Panc1 (cell line): ENCODE data around the gene C5orf63. TPM values are rescaled to one million over a fixed set of nuclear protein-coding genes. Genes with fewer than 3 reads are reported as not detected.

Experiments used
- ATAC-seq: fragments of 200-7000 bp; cut with Tn5 transposase; 2 replicates; pipeline ENCODE4 v1.9.1; 2020; ENCODE audit warnings: mild to moderate bottlenecking, moderate library complexity
- BruUV-seq: library from RNA; stranded (reverse); fragments of 400-500 nt; replicated peaks from 2 replicates; lab custom pipeline; 2021; lab: Mats Ljungman, UMichigan
- CTCF ChIA-PET: fragments of 300-600 bp; sonication (Branson Sonifier 250); formaldehyde crosslinking; loops from one replicate; lab custom pipeline; 2022; ENCODE audit warnings: antibody characterized with exemption; lab: Charles Lee
- POLR2A ChIA-PET: fragments of 300-600 bp; sonication (Branson Sonifier 250); formaldehyde crosslinking; loops from one replicate; lab custom pipeline; 2022; ENCODE audit warnings: antibody characterized with exemption; lab: Charles Lee
- DNase-seq: peaks from one replicate; pipeline ENCODE4 v3.0.0-alpha.2; 2010; ENCODE audit warnings: low read depth, low spot score
- H3K27ac ChIP-seq: 2 replicates; pipeline ENCODE4 v1.5.1; 2011; ENCODE audit warnings: mild to moderate bottlenecking, low read length, inconsistent platforms
- H3K27me3 ChIP-seq: fragments of 200-500 bp; sonication (Bioruptor generic); 2 replicates; pipeline ENCODE4 v1.6.0; 2014; ENCODE audit warnings: low read length, inconsistent platforms; ENCODE audit not compliant: control insufficient read depth, insufficient read depth
- H3K36me3 ChIP-seq: fragments of 200-500 bp; sonication (Bioruptor generic); 2 replicates; pipeline ENCODE4 v1.5.1; 2014; ENCODE audit warnings: inconsistent platforms, mild to moderate bottlenecking, low read length, moderate library complexity; ENCODE audit not compliant: control insufficient read depth, insufficient read depth
- H3K4me1 ChIP-seq: 2 replicates; pipeline ENCODE4 v1.5.1; 2011; ENCODE audit warnings: inconsistent platforms, mild to moderate bottlenecking, low read length, moderate library complexity; ENCODE audit not compliant: control insufficient read depth, insufficient read depth
- H3K4me3 ChIP-seq, 2 experiments: 2 replicates each; pipeline ENCODE4 v1.5.1; 2011 to 2012; ENCODE audit warnings: low read depth in 2 of 2, low read length in 2 of 2, mild to moderate bottlenecking in 2 of 2, inconsistent platforms in 1 of 2, moderate library complexity in 1 of 2
- H3K9me3 ChIP-seq: fragments of 200-500 bp; sonication (Bioruptor generic); 2 replicates; pipeline ENCODE4 v1.5.1; 2014; ENCODE audit warnings: low read depth, mild to moderate bottlenecking, inconsistent platforms, low read length, moderate library complexity; ENCODE audit not compliant: control insufficient read depth, insufficient read depth
- POLR2AphosphoS5 ChIP-seq: IDR thresholded peaks from 2 replicates; pipeline ENCODE4 v1.6.1; 2012; ENCODE audit warnings: mild to moderate bottlenecking, low read depth, low read length, moderate library complexity
- REST ChIP-seq, 2 experiments: IDR thresholded peaks; 2 replicates each; pipeline ENCODE4 v1.6.1; 2011 to 2012; ENCODE audit warnings: low read depth in 2 of 2, control low read depth in 1 of 2, low read length in 1 of 2, mild to moderate bottlenecking in 1 of 2, moderate library complexity in 1 of 2; ENCODE audit not compliant: insufficient read depth in 1 of 2
- SIN3A ChIP-seq: IDR thresholded peaks from 2 replicates; pipeline ENCODE4 v1.6.1; 2012; ENCODE audit warnings: low read depth, mild to moderate bottlenecking, low read length, moderate library complexity, borderline replicate concordance; ENCODE audit not compliant: insufficient read depth
- TCF7L2 ChIP-seq: IDR thresholded peaks from 2 replicates; pipeline ENCODE4 v1.6.1; 2011; ENCODE audit warnings: mild to moderate bottlenecking, low read depth, low read length, inconsistent platforms
- in situ Hi-C: cut with HindIII; loops from 2 replicates; pipeline ENCODE4 v1.10.0; 2016; ENCODE audit warnings: low sequenced_read_pairs, low pct_unique_long_range_greater_than_20kb
- intact Hi-C: fragments of 100-400 bp; cut with micrococcal nuclease; formaldehyde crosslinking; loops from one replicate; pipeline ENCODE4 v1.10.0; 2022; ENCODE audit not compliant: unreplicated experiment
- total RNA-seq: library from RNA; stranded (reverse); gene quantifications from one replicate; pipeline ENCODE4 v1.2.1, GENCODE V29; 2021; ENCODE audit not compliant: unreplicated experiment
- TF ChIP-seq, protein P1 (sequence below): fragments of 450-650 bp; IDR thresholded peaks from 2 replicates; pipeline ENCODE4 v1.5.1; 2017; ENCODE audit warnings: mild to moderate bottlenecking

C5orf63 gene
- total RNA-seq, 1 experiment from 2014 or later = 9.8 TPM

GRCh38 chr5:127026166-127026565 lies 47.1 kb downstream of the C5orf63 start:
- TF ChIP-seq TCF7L2 (no peak), SIN3A (no peak), REST (IDR thresholded peaks at IDR 0.05; ENCODE audit: insufficient read depth in 1 of 2, low read depth in 2 of 2, low read length in 1 of 2) (no peak), POLR2AphosphoS5 (no peak)
- TF ChIP-seq, protein P1, sequence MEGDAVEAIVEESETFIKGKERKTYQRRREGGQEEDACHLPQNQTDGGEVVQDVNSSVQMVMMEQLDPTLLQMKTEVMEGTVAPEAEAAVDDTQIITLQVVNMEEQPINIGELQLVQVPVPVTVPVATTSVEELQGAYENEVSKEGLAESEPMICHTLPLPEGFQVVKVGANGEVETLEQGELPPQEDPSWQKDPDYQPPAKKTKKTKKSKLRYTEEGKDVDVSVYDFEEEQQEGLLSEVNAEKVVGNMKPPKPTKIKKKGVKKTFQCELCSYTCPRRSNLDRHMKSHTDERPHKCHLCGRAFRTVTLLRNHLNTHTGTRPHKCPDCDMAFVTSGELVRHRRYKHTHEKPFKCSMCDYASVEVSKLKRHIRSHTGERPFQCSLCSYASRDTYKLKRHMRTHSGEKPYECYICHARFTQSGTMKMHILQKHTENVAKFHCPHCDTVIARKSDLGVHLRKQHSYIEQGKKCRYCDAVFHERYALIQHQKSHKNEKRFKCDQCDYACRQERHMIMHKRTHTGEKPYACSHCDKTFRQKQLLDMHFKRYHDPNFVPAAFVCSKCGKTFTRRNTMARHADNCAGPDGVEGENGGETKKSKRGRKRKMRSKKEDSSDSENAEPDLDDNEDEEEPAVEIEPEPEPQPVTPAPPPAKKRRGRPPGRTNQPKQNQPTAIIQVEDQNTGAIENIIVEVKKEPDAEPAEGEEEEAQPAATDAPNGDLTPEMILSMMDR = no peak
- no TSS peak for BruUV-seq
- no peaks in the 10 kb centered on the region; the same call in 1 of the 2 replicates for H3K4me1 ChIP-seq
- no peak for DNase-seq
- in situ Hi-C loops (no loop called here), intact Hi-C loops (no loop called here)
- no peak for ATAC-seq
- no peaks in the 10 kb centered on the region; the same call in 1 of the 2 replicates for H3K27me3 ChIP-seq
- CTCF ChIA-PET = no interaction called here
- H3K4me3 ChIP-seq = no peak overlapping the region
- POLR2A ChIA-PET = no interaction called here
- no peaks in the 10 kb centered on the region for H3K36me3 ChIP-seq
- no peaks in the 10 kb centered on the region for H3K9me3 ChIP-seq
- H3K27ac ChIP-seq = no peak overlapping the region

GRCh38 chr5:127025467-127025866 lies 47.8 kb downstream of the C5orf63 start:
- ChIA-PET CTCF (no interaction called here), POLR2A (no interaction called here)
- DNase-seq (no peak), ATAC-seq (no peak)
- H3K4me3 ChIP-seq = no peak overlapping the region
- intact Hi-C loops (no loop called here), in situ Hi-C loops (no loop called here)
- no peaks in the 10 kb centered on the region for H3K36me3 ChIP-seq
- H3K27ac ChIP-seq = no peak overlapping the region
- no peaks in the 10 kb centered on the region for H3K9me3 ChIP-seq
- H3K4me1 ChIP-seq = no peaks in the 10 kb centered on the region; the same call in 1 of the 2 replicates
- BruUV-seq = no TSS peak
- no peaks in the 10 kb centered on the region; the same call in 1 of the 2 replicates for H3K27me3 ChIP-seq
- TF ChIP-seq SIN3A (no peak), TCF7L2 (no peak), POLR2AphosphoS5 (no peak), REST (IDR thresholded peaks at IDR 0.05; ENCODE audit: insufficient read depth in 1 of 2, low read depth in 2 of 2, low read length in 1 of 2) (no peak)
- TF ChIP-seq, protein P1 = no peak
